Natural killer cell (primary cell): Measurements from ENCODE around the gene PRPS1L1. TPM values are rescaled to one million over a fixed set of nuclear protein-coding genes. Genes with fewer than 3 reads are reported as not detected.

Experiments
- ATAC-seq, 3 donors: fragments of 150-1000 bp in 2 of 3; fragments of 200-7000 bp in 1 of 3; cut with Tn5 transposase; 1 replicate in 1 of 3; 2 replicates in 2 of 3; pipeline ENCODE4 v1.10.0; 2021; ENCODE audit warnings: mild to moderate bottlenecking in 2 of 3, moderate library complexity in 2 of 3
- DNase-seq, 2 donors: peaks; one replicate each; pipeline versions ENCODE4 v3.0.0 to v3.0.0-alpha.2; 2013 to 2021; ENCODE audit warnings: mixed read lengths in 1 of 2
- H3K27ac ChIP-seq: one replicate; pipeline ENCODE4 v1.5.1; 2013; ENCODE audit warnings: mild to moderate bottlenecking, low read length
- H3K27me3 ChIP-seq: one replicate; pipeline ENCODE4 v1.6.1; 2013; ENCODE audit warnings: low read length; ENCODE audit not compliant: control insufficient read depth, insufficient read depth
- H3K36me3 ChIP-seq: one replicate; pipeline ENCODE4 v1.6.1; 2013; ENCODE audit warnings: low read length; ENCODE audit not compliant: control insufficient read depth, insufficient read depth
- H3K4me1 ChIP-seq: one replicate; pipeline ENCODE4 v1.6.1; 2013; ENCODE audit warnings: low read length; ENCODE audit not compliant: control insufficient read depth, insufficient read depth
- H3K4me3 ChIP-seq: one replicate; pipeline ENCODE4 v1.5.1; 2013; ENCODE audit warnings: low read length
- H3K9me3 ChIP-seq: one replicate; pipeline ENCODE4 v1.6.1; 2013; ENCODE audit warnings: low read length; ENCODE audit not compliant: control insufficient read depth, insufficient read depth
- H3K27ac Mint-ChIP-seq, 2 donors: one replicate each; pipeline ENCODE4 v1.8.0; 2022; ENCODE audit warnings: mild to moderate bottlenecking in 2 of 2, mixed read lengths in 2 of 2, moderate library complexity in 1 of 2
- H3K27me3 Mint-ChIP-seq, 2 donors: one replicate each; pipeline ENCODE4 v1.8.0; 2022; ENCODE audit warnings: low read depth in 2 of 2, mixed read lengths in 2 of 2
- H3K36me3 Mint-ChIP-seq: one replicate; pipeline ENCODE4 v1.8.0; 2022; ENCODE audit warnings: mixed read lengths
- H3K4me1 Mint-ChIP-seq, 2 donors: one replicate each; pipeline ENCODE4 v1.8.0; 2022; ENCODE audit warnings: mixed read lengths in 2 of 2
- H3K4me3 Mint-ChIP-seq: one replicate; pipeline ENCODE4 v1.8.0; 2022; ENCODE audit warnings: mild to moderate bottlenecking, moderate library complexity, mixed read lengths
- H3K9me3 Mint-ChIP-seq, 2 donors: one replicate each; pipeline ENCODE4 v1.8.0; 2022; ENCODE audit warnings: mixed read lengths in 2 of 2
- WGBS: methylation state at CpG from one replicate; pipeline ENCODE4 v1.1.7; 2013; ENCODE audit warnings: missing lambda C conversion rate; ENCODE audit not compliant: insufficient coverage; 5-methylcytosine and 5-hydroxymethylcytosine counted together
- intact Hi-C: fragments of 100-400 bp; cut with micrococcal nuclease; formaldehyde crosslinking; loops from one replicate; pipeline ENCODE4 v1.14.2; 2022
- total RNA-seq, 4 donors: library from RNA; stranded (reverse); fragments of 120-200 nt in 1 of 4; gene quantifications; one replicate each; pipeline versions ENCODE4 v1.2.3 to v1.2.4, GENCODE V29; 2013 to 2022
- TF ChIP-seq, protein P1 (sequence below): fragments of 200-600 bp; IDR thresholded peaks from one replicate; pipeline ENCODE4 v1.8.0; 2022; ENCODE audit warnings: antibody characterized with exemption

PRPS1L1 gene
- total RNA-seq, 3 donors from 2014 or later (not counting 1 experiment from before 2014, with no cell fraction given): not detected

DNA sequence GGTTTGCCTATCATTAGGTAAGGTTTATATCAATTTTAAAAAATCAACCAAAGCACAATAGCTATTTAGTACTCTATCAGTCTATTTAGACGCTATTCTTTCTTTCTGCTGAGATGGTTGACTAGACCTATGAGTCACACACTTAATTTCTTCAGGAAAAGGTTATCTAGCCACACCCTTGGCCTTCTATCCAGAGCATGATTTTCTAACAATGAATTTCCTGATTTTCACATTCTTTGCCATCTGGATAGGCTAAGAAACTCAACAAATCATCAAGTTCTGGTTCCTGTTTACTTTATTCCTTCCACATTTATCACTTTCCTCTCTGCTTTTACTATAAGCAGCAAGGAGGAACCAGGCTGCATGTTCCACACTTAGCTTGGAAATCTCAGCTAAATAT is 8.1 kb downstream of the PRPS1L1 start:
- Mint-ChIP-seq H3K4me3 (no peak overlapping the region), H3K9me3 (peaks cover 2 to 3% of the 10 kb centered on the region in 2 donors), H3K4me1 (no peaks in the 10 kb centered on the region), H3K36me3 (no peaks in the 10 kb centered on the region), H3K27me3 (peaks cover 8 to 11% of the 10 kb centered on the region in 2 donors), H3K27ac (no peak overlapping the region)
- no peak overlapping the region for H3K27ac ChIP-seq
- no peak overlapping the region for H3K4me3 ChIP-seq
- intact Hi-C loops: no loop called here
- H3K36me3 ChIP-seq: no peaks in the 10 kb centered on the region
- H3K9me3 ChIP-seq: no peaks in the 10 kb centered on the region
- 67% methylated on average over 1 of the region's 1 CpG for WGBS
- H3K27me3 ChIP-seq: no peaks in the 10 kb centered on the region
- no peak for ATAC-seq
- no peak for DNase-seq
- TF ChIP-seq, protein P1, sequence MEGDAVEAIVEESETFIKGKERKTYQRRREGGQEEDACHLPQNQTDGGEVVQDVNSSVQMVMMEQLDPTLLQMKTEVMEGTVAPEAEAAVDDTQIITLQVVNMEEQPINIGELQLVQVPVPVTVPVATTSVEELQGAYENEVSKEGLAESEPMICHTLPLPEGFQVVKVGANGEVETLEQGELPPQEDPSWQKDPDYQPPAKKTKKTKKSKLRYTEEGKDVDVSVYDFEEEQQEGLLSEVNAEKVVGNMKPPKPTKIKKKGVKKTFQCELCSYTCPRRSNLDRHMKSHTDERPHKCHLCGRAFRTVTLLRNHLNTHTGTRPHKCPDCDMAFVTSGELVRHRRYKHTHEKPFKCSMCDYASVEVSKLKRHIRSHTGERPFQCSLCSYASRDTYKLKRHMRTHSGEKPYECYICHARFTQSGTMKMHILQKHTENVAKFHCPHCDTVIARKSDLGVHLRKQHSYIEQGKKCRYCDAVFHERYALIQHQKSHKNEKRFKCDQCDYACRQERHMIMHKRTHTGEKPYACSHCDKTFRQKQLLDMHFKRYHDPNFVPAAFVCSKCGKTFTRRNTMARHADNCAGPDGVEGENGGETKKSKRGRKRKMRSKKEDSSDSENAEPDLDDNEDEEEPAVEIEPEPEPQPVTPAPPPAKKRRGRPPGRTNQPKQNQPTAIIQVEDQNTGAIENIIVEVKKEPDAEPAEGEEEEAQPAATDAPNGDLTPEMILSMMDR: no peak
- no peaks in the 10 kb centered on the region for H3K4me1 ChIP-seq

DNA sequence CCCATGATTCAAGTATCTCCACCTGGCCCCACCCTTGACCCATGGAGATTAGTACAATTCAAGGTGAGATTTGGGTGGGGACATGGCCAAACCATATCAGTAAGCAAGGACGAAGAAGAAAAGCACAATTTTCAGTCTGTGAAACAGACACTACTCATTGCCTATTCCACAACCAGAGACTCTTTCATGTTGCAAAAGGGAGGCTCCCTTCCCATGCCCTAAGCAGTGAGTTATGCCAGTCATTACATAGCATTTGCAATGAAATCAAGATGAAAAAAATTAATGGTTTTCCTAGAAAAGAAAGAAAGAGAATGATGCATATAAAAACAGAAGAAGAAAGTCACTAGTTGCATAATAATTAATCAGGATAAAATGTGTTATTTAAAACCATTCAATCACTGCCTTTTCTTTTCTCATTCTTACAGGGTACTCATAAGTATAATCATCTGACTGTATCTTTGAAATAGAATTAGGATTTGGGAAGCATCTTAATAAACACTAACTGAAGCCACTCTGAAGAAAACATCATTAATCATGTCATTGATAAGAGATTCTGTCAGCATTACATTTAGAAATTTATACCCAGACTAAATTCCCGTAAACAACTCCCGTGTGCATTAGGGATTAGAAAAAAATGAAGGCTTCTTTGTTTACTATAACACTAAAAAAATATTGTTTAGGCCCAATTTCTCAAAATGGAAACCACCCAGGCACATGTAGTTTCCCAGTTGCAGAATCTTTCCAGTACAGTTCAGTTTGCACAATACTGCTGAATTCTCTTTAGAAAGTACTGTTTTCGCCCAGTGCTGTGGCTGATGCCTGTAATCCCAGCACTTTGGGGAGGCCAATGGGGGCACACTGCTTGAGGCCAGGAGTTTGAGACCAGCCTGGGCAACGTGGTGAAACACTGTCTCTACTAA is 9.1 kb downstream of the PRPS1L1 start:
- H3K9me3 ChIP-seq: no peaks in the 10 kb centered on the region
- Mint-ChIP-seq H3K4me1 (no peaks in the 10 kb centered on the region), H3K9me3 (peaks cover 2 to 3% of the 10 kb centered on the region in 2 donors), H3K36me3 (no peaks in the 10 kb centered on the region), H3K27ac (no peak overlapping the region), H3K27me3 (peaks cover 13 to 15% of the 10 kb centered on the region in 2 donors), H3K4me3 (no peak overlapping the region)
- ATAC-seq (no peak), DNase-seq (no peak)
- no peak overlapping the region for H3K4me3 ChIP-seq
- H3K27ac ChIP-seq: no peak overlapping the region
- WGBS: 80% methylated on average over 3 of the region's 5 CpGs
- H3K27me3 ChIP-seq: no peaks in the 10 kb centered on the region
- intact Hi-C loops: no loop called here
- H3K36me3 ChIP-seq: no peaks in the 10 kb centered on the region
- TF ChIP-seq, protein P1: no peak
- H3K4me1 ChIP-seq: no peaks in the 10 kb centered on the region

DNA sequence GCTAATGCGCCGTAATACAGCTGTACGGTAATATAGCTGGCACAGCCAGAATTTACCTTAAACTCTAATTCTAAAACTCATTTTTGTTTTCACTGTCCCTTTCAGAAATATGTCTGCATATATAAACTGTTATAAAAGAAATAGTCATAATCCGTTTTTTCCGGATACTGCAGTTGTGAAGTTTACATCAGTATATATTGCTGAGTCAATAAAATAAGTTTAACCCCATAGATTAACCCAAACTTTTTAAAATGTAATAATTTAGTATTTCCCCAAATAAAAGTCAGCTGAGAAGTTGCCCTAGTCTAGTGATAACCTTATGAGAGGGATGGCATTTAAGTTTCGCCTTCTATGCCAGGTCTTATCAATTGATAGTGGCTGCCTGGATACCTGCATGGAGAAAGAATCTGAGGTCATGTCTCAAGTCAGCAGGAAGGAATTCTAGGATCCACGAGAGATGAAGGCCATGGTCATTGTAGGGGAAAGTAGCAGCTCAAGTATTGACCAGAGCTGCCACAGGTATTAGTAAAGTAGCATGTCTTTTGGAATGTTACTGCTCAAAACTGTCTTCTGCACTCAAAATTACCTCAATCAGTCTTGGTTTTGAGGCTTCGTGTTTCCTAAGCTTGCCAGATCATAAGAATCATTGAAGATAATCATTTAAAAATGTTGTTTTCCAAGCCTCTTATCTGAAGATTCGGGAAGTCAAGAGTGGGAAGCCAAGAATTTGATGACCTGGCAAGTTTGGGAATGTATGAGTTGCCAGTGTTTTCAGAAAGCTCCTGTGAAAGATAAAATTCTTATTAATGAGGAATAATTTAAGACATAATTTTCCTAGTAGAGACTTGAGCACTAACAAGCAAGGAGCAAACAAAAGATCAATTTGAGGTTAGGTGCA is 10.8 kb downstream of the PRPS1L1 start:
- Histone ChIP-seq H3K4me1 (no peaks in the 10 kb centered on the region), H3K36me3 (no peaks in the 10 kb centered on the region), H3K27me3 (no peaks in the 10 kb centered on the region), H3K4me3 (no peak overlapping the region), H3K27ac (no peak overlapping the region), H3K9me3 (no peaks in the 10 kb centered on the region)
- H3K27ac Mint-ChIP-seq: no peak overlapping the region
- TF ChIP-seq, protein P1: no peak
- no peaks in the 10 kb centered on the region for H3K36me3 Mint-ChIP-seq
- H3K27me3 Mint-ChIP-seq: peaks cover 14 to 18% of the 10 kb centered on the region in 2 donors
- H3K4me1 Mint-ChIP-seq: no peaks in the 10 kb centered on the region
- no peak overlapping the region for H3K4me3 Mint-ChIP-seq
- DNase-seq: no peak
- ATAC-seq: no peak
- intact Hi-C loops: no loop called here
- peaks cover 2 to 3% of the 10 kb centered on the region in 2 donors for H3K9me3 Mint-ChIP-seq
- 84% methylated on average over 4 of the region's 9 CpGs for WGBS
